Measurements from ENCODE around the gene SH3BP4. TPM values are rescaled to one million over a fixed set of nuclear protein-coding genes. Genes with fewer than 3 reads are reported as not detected.

Gene SH3BP4
- total and polyA plus RNA-seq, 4 donors: 4.1 to 18.4 (median 12.2) TPM

DNA sequence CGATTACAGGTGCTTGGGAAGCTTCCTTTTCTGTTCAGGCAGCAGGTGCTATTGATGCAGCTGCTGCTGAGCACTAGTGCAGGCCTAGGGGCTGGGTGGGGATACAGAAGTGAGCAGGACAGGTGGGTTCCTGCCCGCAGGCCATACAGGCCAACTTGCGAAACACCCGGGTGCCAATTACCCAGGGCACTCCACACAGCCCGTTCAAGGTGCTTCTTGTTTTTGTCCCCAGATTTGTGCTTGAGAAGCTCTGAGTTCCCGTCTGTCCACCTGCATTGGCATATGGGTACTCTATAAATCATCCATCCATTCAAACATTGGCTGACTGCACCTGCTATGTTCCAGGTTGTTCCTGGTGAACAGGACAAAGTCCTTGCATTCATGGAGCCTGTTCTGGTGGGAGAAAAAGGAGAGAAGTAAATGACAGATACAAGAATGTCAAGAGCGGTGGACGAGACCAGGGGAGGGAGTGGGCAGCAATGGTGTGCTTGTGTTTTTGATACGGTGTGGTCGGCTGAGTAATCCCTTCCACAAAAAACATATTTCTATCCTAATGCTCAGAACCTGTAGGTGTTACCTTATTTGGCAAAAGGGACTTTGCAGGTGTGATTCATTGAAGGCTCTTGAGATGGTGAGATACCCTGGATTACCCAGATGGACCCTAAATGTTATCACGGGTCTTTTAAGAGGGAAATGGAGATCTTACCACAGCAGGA is 31.4 kb downstream of the SH3BP4 start:
- peak overlapping the region; percentile 89 to 91 for H3K27ac ChIP-seq (ENCODE audit: low read depth in 1 of 2, low read length in 2 of 2)
- TF ChIP-seq HNF4A (conservative IDR thresholded peaks at IDR 0.05): peak in 1 of 2 donors; percentile 62
- TF ChIP-seq NR2F2 (IDR thresholded peaks at IDR 0.05): no peak
- peaks cover 0 to 5% (median 0%) of the 10 kb centered on the region in 4 donors for H3K36me3 ChIP-seq (ENCODE audit: control insufficient read depth in 4 of 4, insufficient read depth in 3 of 4, low read depth in 1 of 4, low read length in 3 of 4)
- peak overlapping the region in 1 of 2 donors; percentile 24 for H3K9ac ChIP-seq (ENCODE audit: low read depth in 1 of 2, low read length in 2 of 2)
- H3K9me3 ChIP-seq (ENCODE audit: control insufficient read depth in 4 of 4, low read length in 3 of 4): no peaks in the 10 kb centered on the region
- no peak for DNase-seq (ENCODE audit: low spot score)
- no peak overlapping the region for H3K4me3 ChIP-seq (ENCODE audit: low read depth in 1 of 3, low read length in 3 of 3)
- peaks cover 21 to 52% (median 45%) of the 10 kb centered on the region in 4 donors for H3K4me1 ChIP-seq (ENCODE audit: control insufficient read depth in 4 of 4, insufficient read depth in 4 of 4, low read length in 3 of 4)
- H3K27me3 ChIP-seq (ENCODE audit: control insufficient read depth in 4 of 4, insufficient read depth in 4 of 4, low read length in 3 of 4): no peaks in the 10 kb centered on the region
- WGBS: 64% methylated on average over 11 of the region's 11 CpGs

DNA sequence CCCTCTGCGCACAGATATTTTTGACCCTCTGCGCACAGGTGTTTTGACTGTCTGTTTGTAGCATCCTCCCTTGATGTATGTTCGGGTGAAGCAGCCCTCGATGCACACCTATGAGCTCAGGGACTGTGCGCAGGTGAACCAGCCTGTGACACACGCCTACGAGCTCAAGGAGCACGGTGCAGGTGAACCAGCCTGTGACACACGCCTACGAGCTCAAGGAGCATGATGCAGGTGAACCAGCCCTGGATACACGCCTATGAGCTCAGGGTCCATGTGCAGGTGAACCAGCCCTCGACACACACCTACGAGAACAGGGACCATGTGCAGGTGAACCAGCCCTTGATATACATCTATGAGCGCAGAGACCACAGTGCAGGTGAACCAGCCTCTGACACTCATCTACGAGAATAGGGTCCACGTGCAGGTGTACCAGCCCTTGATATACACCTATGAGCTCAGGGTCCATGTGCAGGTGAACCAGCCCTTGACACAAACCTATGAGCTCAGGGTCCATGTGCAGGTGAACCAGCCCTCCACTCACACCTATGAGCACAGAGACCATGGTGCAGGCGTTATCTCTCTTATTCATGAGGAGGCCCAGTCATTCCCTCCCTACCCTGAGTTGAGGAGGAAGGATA is 33.9 kb downstream of the SH3BP4 start:
- H3K4me3 ChIP-seq (ENCODE audit: low read depth in 1 of 3, low read length in 3 of 3): no peak overlapping the region
- no peak overlapping the region for H3K27ac ChIP-seq (ENCODE audit: low read depth in 1 of 2, low read length in 2 of 2)
- no peak for DNase-seq (ENCODE audit: low spot score)
- H3K9ac ChIP-seq (ENCODE audit: low read depth in 1 of 2, low read length in 2 of 2): no peak overlapping the region
- H3K27me3 ChIP-seq (ENCODE audit: control insufficient read depth in 4 of 4, insufficient read depth in 4 of 4, low read length in 3 of 4): no peaks in the 10 kb centered on the region
- peaks cover 0 to 5% (median 0%) of the 10 kb centered on the region in 4 donors for H3K36me3 ChIP-seq (ENCODE audit: control insufficient read depth in 4 of 4, insufficient read depth in 3 of 4, low read depth in 1 of 4, low read length in 3 of 4)
- peaks cover 21 to 54% (median 38%) of the 10 kb centered on the region in 4 donors for H3K4me1 ChIP-seq (ENCODE audit: control insufficient read depth in 4 of 4, insufficient read depth in 4 of 4, low read length in 3 of 4)
- H3K9me3 ChIP-seq (ENCODE audit: control insufficient read depth in 4 of 4, low read length in 3 of 4): no peaks in the 10 kb centered on the region
- 95% methylated on average over 17 of the region's 17 CpGs for WGBS
- TF ChIP-seq EGR1 (IDR thresholded peaks at IDR 0.05; ENCODE audit: low read depth in 2 of 2): no peak
- no peak for TF ChIP-seq ATF3 (IDR thresholded peaks at IDR 0.05)
- no peak for TF ChIP-seq FOXA1 (IDR thresholded peaks at IDR 0.05)

DNA sequence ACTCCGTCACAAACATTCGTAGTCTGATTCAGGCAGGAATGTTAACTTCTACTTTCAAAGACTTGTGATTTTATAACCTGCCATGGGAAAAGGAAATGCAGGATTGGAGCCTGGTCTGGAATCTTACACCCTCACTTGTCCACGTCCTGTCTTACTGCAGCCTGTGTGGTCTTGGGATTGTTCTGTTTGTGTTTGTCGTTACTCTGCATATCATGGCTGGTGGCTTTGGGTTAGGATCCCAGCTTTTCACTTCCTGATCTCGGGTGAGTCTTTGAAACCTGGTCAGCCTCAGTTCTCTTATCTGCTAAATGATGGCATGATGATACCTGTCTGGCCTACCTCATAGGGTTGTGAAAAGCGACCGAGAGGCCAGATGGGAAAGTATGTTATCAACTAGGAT is 34.6 kb downstream of the SH3BP4 start:
- H3K9ac ChIP-seq (ENCODE audit: low read depth in 1 of 2, low read length in 2 of 2): no peak overlapping the region
- WGBS: 89% methylated on average over 7 of the region's 7 CpGs
- peaks cover 0 to 5% (median 0%) of the 10 kb centered on the region in 4 donors for H3K36me3 ChIP-seq (ENCODE audit: control insufficient read depth in 4 of 4, insufficient read depth in 3 of 4, low read depth in 1 of 4, low read length in 3 of 4)
- H3K4me1 ChIP-seq (ENCODE audit: control insufficient read depth in 4 of 4, insufficient read depth in 4 of 4, low read length in 3 of 4): peaks cover 19 to 47% (median 31%) of the 10 kb centered on the region in 4 donors
- TF ChIP-seq, protein P1, sequence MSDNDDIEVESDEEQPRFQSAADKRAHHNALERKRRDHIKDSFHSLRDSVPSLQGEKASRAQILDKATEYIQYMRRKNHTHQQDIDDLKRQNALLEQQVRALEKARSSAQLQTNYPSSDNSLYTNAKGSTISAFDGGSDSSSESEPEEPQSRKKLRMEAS (IDR thresholded peaks at IDR 0.05): no peak
- TF ChIP-seq HNF4A (conservative IDR thresholded peaks at IDR 0.05) (no peak), RAD21 (IDR thresholded peaks at IDR 0.05) (no peak), YY1 (IDR thresholded peaks at IDR 0.05) (no peak), FOXA1 (IDR thresholded peaks at IDR 0.05) (no peak), TAF1 (conservative IDR thresholded peaks at IDR 0.05) (no peak), EGR1 (IDR thresholded peaks at IDR 0.05; ENCODE audit: low read depth in 2 of 2) (no peak), NR2F2 (IDR thresholded peaks at IDR 0.05) (no peak)
- no peak for DNase-seq (ENCODE audit: low spot score)
- H3K27ac ChIP-seq (ENCODE audit: low read depth in 1 of 2, low read length in 2 of 2): no peak overlapping the region
- H3K4me3 ChIP-seq (ENCODE audit: low read depth in 1 of 3, low read length in 3 of 3): no peak overlapping the region
- H3K9me3 ChIP-seq (ENCODE audit: control insufficient read depth in 4 of 4, low read length in 3 of 4): no peaks in the 10 kb centered on the region
- H3K27me3 ChIP-seq (ENCODE audit: control insufficient read depth in 4 of 4, insufficient read depth in 4 of 4, low read length in 3 of 4): no peaks in the 10 kb centered on the region

DNA sequence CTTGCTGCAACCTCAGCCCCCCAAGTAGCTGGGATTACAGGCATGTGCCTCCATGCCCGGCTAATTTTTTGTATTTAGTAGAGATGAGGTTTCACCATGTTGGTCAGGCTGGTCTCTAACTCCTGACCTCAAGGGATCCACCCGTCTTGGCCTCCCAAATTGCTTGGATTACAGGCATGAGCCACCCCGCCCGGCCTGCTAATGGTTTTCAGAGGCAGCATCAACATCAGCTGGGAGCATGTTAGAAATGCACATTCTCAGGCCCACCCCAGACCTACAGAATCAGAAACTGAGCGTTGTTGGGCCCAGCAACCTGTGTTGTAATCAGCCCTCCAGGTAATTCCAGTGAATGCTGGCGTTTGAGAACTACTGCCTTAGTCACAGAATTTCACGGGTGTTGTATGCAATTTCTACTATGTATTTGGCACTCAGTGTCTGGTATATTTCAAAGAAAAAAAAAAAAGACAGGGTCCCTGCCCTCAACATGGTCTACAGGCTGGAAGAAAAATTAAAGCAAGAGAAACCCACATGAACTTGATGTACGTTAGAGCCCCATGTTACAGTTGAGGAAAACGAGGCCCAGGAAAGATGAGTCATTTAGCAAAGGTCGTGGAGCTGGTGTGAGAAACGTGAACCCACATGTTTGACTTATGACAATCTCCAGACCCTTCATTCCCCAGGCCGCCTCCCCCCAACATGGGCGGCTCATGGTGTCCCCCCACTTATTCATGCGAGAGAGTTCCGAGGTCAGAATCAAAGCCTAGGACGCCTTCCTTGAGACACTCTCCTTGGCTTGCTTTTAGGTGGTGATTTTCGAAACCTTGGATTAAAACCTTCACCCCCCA is 35.3 kb downstream of the SH3BP4 start:
- TF ChIP-seq NR2F2 (IDR thresholded peaks at IDR 0.05) (no peak), ATF3 (IDR thresholded peaks at IDR 0.05) (no peak), RXRA (IDR thresholded peaks at IDR 0.05) (no peak), GABPA (IDR thresholded peaks at IDR 0.05 in 1 of 2, conservative IDR thresholded peaks at IDR 0.05 in 1 of 2) (no peak), REST (IDR thresholded peaks at IDR 0.05) (no peak)
- DNase-seq (ENCODE audit: low spot score): no peak
- Histone ChIP-seq H3K4me3 (ENCODE audit: low read depth in 1 of 3, low read length in 3 of 3) (no peak overlapping the region), H3K27ac (ENCODE audit: low read depth in 1 of 2, low read length in 2 of 2) (no peak overlapping the region), H3K9ac (ENCODE audit: low read depth in 1 of 2, low read length in 2 of 2) (no peak overlapping the region), H3K4me1 (ENCODE audit: control insufficient read depth in 4 of 4, insufficient read depth in 4 of 4, low read length in 3 of 4) (peaks cover 15 to 40% (median 24%) of the 10 kb centered on the region in 4 donors), H3K27me3 (ENCODE audit: control insufficient read depth in 4 of 4, insufficient read depth in 4 of 4, low read length in 3 of 4) (no peaks in the 10 kb centered on the region), H3K9me3 (ENCODE audit: control insufficient read depth in 4 of 4, low read length in 3 of 4) (no peaks in the 10 kb centered on the region), H3K36me3 (ENCODE audit: control insufficient read depth in 4 of 4, insufficient read depth in 3 of 4, low read depth in 1 of 4, low read length in 3 of 4) (peaks cover 0 to 5% (median 0%) of the 10 kb centered on the region in 4 donors)
- 96% methylated on average over 17 of the region's 17 CpGs for WGBS
